ENCODE data around the gene INTS3.
"Not testable (repeated sequence)": the region's sequence is repeated elsewhere in the genome, so short reads cannot be mapped to it uniquely, and the experiment has no call there.

The INTS3 gene

DNA sequence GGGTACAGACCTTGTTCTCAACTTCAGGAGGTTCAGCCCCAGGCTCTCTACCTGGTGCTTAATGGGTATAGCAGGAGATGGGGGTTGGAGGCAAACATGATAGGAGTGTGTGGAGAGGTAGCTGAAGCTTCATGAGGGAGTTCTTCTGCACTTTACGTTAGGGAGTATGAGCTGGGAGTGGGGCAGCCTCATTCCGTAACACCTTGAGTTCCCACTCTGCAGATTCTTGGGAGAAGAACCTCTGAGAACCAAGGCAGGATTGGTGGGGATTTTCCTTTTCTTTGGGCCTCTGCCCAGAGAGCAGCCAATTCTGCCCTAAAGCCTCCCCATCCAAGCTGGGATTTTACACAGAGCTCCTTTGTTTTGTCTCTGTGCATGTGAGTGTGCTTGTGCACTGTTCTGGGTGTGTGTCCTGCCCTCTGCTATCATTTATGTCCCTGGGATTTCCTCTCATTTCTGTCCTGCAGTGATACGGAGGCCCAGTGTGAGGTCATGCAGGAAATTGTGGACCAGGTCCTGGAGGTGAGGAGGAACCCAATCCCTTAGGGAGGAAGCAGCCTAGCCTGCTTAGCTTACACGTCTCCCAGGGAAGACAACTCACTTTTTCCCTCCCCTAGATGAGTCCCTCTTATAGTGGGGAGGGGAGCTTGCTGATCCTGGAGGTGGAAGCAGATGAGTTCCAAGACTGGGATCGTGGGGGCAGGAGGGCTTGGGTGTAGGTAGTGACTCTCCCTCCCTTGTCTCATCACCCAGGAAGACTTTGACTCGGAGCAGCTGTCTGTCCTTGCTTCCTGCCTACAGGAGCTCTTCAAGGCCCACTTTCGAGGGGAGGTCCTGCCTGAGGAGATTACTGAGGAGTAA lies 35.7 kb downstream of the INTS3 start:
- H3K36me3 Mint-ChIP-seq (ENCODE audit: low read depth), result peaks cover 62% of the 10 kb centered on the region
- no peaks in the 10 kb centered on the region for H3K27me3 Mint-ChIP-seq

DNA sequence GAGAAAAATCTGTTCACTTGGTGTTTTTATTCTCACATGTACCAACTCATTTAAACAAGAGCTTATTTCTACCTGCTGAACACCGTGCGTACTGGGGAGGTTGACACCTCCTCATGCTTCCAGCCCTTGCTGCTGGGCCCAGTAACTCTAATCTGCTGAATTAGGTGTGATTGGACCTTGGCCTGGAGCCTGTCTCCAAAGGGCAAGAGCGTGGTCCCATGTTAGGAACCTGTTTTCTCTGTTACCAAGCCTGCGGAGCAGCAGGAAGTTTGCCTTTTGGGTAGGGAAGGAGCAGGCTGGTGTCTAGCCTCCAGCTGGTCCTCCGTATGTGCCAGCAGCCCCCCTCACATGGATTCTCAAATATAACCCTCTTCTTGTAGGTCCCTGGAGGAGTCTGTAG lies 36.5 kb downstream of the INTS3 start:
- Mint-ChIP-seq H3K4me3 (no peak overlapping the region), H3K4me1 (ENCODE audit: low read depth) (no peaks in the 10 kb centered on the region), H3K27me3 (no peaks in the 10 kb centered on the region), H3K36me3 (ENCODE audit: low read depth) (peaks cover 69% of the 10 kb centered on the region), H3K9me3 (no peaks in the 10 kb centered on the region), H3K27ac (no peak overlapping the region)

More for the DNA sequence above, 35.7 kb downstream of the INTS3 start:
- Mint-ChIP-seq H3K4me1 (ENCODE audit: low read depth) (no peaks in the 10 kb centered on the region), H3K9me3 (no peaks in the 10 kb centered on the region), H3K27ac (peak overlapping the region; percentile 57), H3K4me3 (no peak overlapping the region)

DNA sequence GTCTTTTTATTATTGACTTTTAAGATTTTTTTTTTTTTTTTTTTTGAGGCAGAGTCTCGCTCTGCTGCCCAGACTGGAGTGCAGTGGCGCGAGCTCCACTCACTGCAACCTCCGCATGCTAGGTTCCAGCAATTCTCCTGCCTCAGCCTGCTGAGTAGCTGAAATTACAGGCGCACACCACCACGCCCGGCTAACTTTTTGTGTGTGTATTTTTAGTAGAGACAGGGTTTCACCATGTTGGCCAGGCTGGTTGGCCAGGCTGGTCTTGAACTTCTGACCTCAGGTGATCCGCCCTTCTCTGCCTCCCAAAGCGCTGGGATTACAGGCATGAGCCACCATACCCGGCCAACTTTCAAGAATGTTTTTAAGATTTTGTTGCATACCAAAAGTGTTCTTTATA lies 38.8 kb downstream of the INTS3 start:
- H3K36me3 Mint-ChIP-seq (ENCODE audit: low read depth), result peaks cover 61% of the 10 kb centered on the region
- not testable (repeated sequence) for H3K9me3 Mint-ChIP-seq; H3K27me3 Mint-ChIP-seq; H3K27ac Mint-ChIP-seq; H3K4me3 Mint-ChIP-seq; H3K4me1 Mint-ChIP-seq (ENCODE audit: low read depth)

DNA sequence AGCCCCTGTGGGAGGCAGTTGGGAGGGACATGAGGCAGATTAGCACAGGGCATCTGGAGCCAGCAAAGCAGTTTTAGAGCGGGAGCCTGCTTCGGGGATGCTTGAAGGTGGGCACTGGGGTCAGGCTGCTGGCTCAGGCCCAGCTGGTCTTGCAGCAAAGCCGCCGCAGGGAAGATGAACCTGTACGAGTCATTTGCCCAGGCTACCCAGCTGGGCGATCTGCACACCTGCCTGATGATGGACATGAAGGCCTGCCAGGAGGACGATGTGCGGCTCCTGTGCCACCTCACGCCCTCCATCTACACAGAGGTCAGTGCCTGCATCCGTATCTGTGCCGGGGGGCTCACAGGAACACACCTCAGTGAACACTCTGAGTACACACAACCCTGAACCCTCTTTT lies 39.7 kb downstream of the INTS3 start:
- no peaks in the 10 kb centered on the region for H3K9me3 Mint-ChIP-seq
- no peaks in the 10 kb centered on the region for H3K4me1 Mint-ChIP-seq (ENCODE audit: low read depth)
- H3K36me3 Mint-ChIP-seq (ENCODE audit: low read depth), result peaks cover 56% of the 10 kb centered on the region
- no peak overlapping the region for H3K27ac Mint-ChIP-seq
- no peaks in the 10 kb centered on the region for H3K27me3 Mint-ChIP-seq
- H3K4me3 Mint-ChIP-seq, result no peak overlapping the region

DNA sequence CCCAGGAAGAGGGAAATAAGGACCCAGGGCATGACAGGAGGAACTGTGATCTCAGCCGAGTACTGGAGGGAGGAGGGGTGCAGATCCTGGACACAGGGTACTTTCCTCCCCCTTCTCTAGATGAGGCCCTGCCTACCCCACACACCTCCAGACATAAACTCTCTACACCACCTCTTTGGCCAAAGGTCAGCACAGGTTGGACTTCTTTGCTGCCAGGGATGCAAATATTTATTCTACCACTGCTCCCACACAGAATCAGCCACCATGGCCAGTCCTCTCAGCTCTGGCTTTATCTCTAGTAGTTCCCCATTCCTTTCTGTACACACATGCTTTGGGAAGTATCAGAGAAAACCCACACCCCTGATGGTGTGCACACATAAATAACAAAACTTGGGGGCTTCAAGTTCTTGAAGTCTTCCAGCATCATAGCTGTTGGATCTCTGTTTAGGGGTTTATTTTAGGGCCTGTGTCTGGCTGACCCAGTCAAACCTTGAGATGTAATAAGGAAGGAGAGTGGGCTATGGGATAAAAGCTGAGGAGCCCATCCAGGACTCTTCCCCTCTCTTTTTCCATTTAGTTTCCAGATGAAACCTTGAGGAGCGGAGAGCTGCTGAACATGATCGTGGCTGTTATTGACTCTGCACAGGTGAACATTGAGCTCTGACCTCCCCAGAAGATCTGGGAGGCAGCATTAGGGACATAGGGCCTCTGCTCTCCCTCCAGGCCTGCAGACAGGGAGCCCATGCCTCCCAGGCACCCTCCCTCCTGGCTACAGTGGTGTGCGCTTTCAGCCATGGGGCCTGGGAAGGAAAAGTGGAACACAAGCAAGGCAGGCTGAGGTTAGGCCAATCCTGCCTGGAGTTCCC lies 40.7 kb downstream of the INTS3 start:
- Mint-ChIP-seq H3K27ac (no peak overlapping the region), H3K4me3 (no peak overlapping the region), H3K4me1 (ENCODE audit: low read depth) (peaks cover 3% of the 10 kb centered on the region), H3K27me3 (no peaks in the 10 kb centered on the region), H3K9me3 (no peaks in the 10 kb centered on the region), H3K36me3 (ENCODE audit: low read depth) (peaks cover 50% of the 10 kb centered on the region)

DNA sequence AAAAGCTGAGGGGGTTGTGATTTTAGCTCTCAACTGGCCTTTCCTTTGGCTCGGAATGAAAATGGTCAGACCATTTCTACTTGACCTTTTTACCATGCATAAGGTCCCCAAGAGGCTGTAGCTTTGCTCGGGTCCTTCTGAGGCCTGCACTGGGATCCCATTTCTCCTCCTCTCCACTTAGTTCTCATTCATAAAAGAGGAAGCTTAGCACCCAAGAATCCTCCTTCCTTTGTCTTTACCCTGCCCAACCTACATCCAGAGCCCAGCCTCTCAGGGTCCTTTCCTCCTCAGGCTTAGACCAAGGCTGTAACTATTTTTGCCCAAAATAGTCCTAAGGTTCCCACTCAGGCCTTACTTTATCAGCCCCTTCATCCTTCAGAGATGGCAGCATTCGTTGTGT lies 41.4 kb downstream of the INTS3 start:
- H3K4me1 Mint-ChIP-seq (ENCODE audit: low read depth), result peaks cover 10% of the 10 kb centered on the region
- no peaks in the 10 kb centered on the region for H3K27me3 Mint-ChIP-seq
- no peak overlapping the region for H3K4me3 Mint-ChIP-seq
- H3K36me3 Mint-ChIP-seq (ENCODE audit: low read depth), result peaks cover 55% of the 10 kb centered on the region
- H3K27ac Mint-ChIP-seq, result peak overlapping the region; percentile 46
- no peaks in the 10 kb centered on the region for H3K9me3 Mint-ChIP-seq

DNA sequence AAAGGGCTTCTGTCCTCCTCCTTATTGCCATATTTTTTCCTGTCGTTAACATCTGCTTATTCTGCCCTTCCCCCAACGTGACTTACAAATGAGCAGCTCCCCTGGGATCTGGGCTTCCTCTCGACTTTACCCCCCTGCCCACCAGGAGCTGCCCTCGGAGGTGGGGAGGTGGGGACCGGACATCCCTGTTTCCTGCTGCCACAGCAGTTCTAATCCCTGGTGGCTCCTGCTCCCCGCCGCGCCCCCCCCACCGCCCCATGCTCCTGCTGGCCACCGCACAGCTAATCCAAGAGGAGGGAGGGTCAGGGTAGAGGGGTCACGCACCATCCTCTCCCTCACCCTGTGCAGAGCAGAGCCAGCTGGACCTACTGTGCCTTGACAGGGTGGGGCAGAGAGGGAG lies 42.9 kb downstream of the INTS3 start:
- Mint-ChIP-seq H3K27ac (no peak overlapping the region), H3K4me1 (ENCODE audit: low read depth) (peaks cover 21% of the 10 kb centered on the region), H3K27me3 (no peaks in the 10 kb centered on the region), H3K36me3 (ENCODE audit: low read depth) (peaks cover 47% of the 10 kb centered on the region), H3K4me3 (no peak overlapping the region), H3K9me3 (no peaks in the 10 kb centered on the region)

DNA sequence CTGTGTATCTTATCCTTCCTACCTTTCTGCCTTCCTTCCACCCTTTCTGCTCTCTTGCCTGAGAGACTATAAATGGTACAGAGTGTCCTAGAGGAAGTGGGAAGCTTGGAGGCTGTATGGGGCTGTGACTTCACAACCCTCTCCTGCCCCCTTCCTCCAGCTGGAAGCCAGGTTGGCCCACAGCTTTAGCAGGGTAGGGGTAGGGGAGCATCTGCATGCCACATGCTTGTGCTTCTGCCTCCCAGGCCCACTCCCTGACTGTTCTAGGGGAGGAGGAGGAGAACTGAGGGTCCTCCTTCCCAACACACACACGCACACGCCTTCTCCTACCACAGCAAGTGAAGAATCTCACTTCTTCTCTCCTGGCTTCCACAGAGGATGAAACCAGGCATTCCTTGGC lies 43.4 kb downstream of the INTS3 start:
- Mint-ChIP-seq H3K27ac (no peak overlapping the region), H3K36me3 (ENCODE audit: low read depth) (peaks cover 43% of the 10 kb centered on the region), H3K4me3 (no peak overlapping the region)

DNA sequence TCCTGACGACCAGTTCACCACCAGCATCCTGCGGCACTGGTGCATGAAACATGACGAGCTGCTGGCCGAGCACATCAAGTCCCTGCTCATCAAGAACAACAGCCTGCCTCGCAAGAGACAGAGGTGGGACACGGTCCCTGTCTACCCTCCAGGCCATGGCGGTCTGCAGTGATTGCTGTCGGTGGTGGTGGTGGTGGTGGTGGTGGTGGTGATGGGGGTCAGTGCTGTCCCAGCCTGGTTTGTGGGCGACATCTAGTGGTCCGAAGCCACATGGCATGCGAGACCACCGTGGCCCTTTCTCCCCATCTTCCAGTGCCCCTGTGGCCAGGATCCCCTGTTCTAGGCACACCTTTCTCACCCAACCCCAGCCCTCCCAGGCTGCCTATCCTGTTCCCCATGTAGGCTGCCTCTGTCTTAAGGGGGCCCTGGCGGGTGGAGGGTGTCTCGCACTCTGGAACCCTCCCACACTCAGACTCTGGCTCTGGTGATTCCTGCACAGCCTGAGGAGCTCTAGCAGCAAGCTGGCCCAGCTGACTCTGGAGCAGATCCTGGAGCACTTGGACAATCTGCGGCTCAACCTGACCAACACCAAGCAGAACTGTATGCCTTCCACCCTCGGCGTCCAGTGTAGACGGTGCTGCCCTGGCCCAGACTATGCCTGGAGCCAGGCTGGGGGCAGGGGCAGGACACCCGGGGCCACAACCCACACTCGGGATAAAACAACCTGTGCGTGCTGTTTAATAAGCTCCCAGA lies 44.2 kb downstream of the INTS3 start:
- H3K4me3 Mint-ChIP-seq, result no peak overlapping the region
- H3K9me3 Mint-ChIP-seq, result no peaks in the 10 kb centered on the region
- peaks cover 39% of the 10 kb centered on the region for H3K36me3 Mint-ChIP-seq (ENCODE audit: low read depth)
- H3K27ac Mint-ChIP-seq, result no peak overlapping the region
- peaks cover 27% of the 10 kb centered on the region for H3K4me1 Mint-ChIP-seq (ENCODE audit: low read depth)
- H3K27me3 Mint-ChIP-seq, result no peaks in the 10 kb centered on the region

More for the DNA sequence above, 43.4 kb downstream of the INTS3 start:
- Mint-ChIP-seq H3K4me1 (ENCODE audit: low read depth) (peaks cover 21% of the 10 kb centered on the region), H3K27me3 (no peaks in the 10 kb centered on the region), H3K9me3 (no peaks in the 10 kb centered on the region)

DNA sequence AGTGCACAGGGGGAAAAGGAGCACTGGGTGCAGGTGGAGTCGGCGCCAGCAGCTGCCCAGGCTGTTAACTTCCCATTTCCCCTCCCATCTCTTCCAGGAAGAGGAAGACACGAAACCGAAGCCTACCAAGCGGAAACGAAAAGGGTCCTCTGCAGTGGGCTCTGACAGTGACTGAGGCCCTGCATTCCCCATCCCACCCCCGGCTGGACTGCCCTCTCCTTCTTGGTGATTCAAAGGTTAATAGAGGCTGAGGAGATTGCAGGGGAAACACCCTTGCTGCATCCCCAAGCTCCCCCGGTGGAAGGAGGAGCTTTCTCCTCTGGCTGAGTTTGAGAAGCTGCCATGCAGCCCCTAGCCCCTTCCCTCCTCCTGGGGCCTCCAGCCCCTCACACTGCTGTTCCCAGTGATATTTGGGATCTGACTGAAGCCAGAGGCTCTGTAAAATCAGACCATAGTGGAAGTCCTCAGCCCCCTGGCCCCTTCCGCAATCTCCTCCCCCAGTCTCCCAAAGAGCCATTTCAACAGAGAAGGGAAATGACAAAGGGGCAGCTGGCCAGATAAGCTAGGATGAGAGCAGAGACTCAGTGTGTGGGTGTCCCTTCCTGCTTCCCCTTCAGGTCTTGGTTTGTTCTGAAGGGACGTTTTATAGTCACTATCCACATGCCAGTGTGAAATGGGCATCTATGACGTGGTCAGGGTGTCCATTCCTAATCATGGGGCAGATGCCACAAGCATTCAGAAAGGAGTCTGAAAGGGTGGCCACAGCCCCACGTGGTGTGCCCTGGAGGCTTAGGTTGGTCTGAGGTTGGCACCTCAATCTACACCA lies 45.5 kb downstream of the INTS3 start:
- Mint-ChIP-seq H3K27me3 (no peaks in the 10 kb centered on the region), H3K27ac (no peak overlapping the region), H3K36me3 (ENCODE audit: low read depth) (peaks cover 29% of the 10 kb centered on the region), H3K4me3 (no peak overlapping the region), H3K9me3 (no peaks in the 10 kb centered on the region), H3K4me1 (ENCODE audit: low read depth) (peaks cover 28% of the 10 kb centered on the region)

DNA sequence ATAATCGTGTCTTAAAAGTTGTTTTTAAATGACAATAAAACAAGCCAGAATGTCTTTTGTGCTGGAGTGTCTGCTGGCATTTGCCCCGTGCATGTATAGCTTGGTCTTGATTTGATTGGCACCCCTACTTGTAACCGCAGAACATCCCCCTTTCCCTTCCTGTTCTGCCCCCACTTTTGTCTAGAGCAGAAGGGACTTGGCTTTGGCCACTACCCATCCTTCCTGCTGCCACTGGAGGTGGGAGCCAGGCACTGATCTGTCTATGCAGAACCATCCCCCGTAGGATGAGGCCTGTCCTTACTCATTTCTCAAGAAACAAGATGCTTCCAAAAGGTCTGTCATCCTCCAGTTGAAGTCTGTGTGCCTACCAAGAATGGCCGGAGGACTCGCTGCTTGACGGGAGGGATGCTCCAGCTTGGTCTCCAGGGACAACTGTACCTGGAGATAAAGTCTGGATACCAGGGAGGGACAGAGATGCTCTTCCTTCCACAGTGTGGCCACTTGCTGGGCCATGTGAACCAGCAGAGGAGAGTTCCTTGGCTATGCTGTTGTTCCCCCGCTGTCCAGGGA lies 46.3 kb downstream of the INTS3 start:
- Mint-ChIP-seq H3K4me3 (no peak overlapping the region), H3K27me3 (no peaks in the 10 kb centered on the region), H3K9me3 (no peaks in the 10 kb centered on the region), H3K4me1 (ENCODE audit: low read depth) (peaks cover 28% of the 10 kb centered on the region), H3K27ac (no peak overlapping the region), H3K36me3 (ENCODE audit: low read depth) (peaks cover 21% of the 10 kb centered on the region)

DNA sequence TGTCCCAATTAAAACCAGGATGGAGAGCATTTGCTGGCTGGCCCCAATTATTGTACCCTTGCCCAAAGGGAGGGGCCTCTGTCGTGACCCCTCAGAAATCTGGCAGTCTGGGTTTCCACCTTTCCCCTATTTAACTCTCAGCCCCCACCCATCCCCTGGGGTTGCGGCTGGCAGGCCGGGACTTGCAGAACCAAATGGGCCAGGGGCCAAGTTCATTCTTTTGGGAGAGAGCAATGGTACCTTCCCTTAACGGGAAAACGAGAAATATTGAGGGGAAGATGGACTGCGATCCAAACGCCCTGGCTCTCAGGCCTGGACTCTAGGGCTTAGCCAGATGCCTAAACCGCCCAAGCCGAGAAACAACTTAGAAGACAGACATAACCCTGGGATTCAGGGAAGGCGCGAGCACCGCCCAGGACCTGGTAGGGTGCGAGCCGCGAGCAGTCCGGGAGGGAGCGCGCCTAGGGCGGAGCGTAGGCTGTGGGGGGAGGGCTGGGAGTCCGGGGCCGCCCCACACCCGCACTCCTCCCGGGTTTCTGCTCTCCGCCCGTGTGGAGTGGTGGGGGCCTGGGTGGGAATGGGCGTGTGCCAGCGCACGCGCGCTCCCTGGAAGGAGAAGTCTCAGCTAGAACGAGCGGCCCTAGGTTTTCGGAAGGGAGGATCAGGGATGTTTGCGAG lies 47.1 kb downstream of the INTS3 start, which contains the start of gene SLC27A3:
TSS of gene SLC27A3 (plus strand) at position 628 of the 678 bp plus-strand sequence. CDS start 91 bp downstream, outside the sequence.
- H3K27ac Mint-ChIP-seq, result peak within 1 kb of the TSS; percentile 55
- peak within 1 kb of the TSS; percentile 79 for H3K4me3 Mint-ChIP-seq
- H3K9me3 Mint-ChIP-seq, result no peaks in the 10 kb centered on the region
- H3K27me3 Mint-ChIP-seq, result no peaks in the 10 kb centered on the region
- peaks cover 28% of the 10 kb centered on the region for H3K4me1 Mint-ChIP-seq (ENCODE audit: low read depth)
- peaks cover 15% of the 10 kb centered on the region for H3K36me3 Mint-ChIP-seq (ENCODE audit: low read depth)
